HepG2 (cell line): ENCODE results near the gene APOD. TPM values are rescaled to one million over a fixed set of nuclear protein-coding genes. Genes with fewer than 3 reads are reported as not detected.

ENCODE experiments used
- ATAC-seq: fragments of 200-7000 bp; cut with Tn5 transposase; 3 replicates; pipeline ENCODE4 v1.9.1; 2020; ENCODE audit warnings: mild to moderate bottlenecking, moderate library complexity
- BruUV-seq: library from RNA; stranded (reverse); fragments of 400-500 nt; replicated peaks from 2 replicates; lab custom pipeline; 2021; lab: Mats Ljungman, UMichigan
- CTCF ChIA-PET: fragments of 300-600 bp; formaldehyde crosslinking; extraction: SDS; loops from one replicate; lab custom pipeline; 2021; ENCODE audit warnings: low total read pairs, inconsistent platforms, low intra/inter-chr PET ratio; lab: Yijun Ruan, JAX
- POLR2A ChIA-PET: fragments of 350-600 bp; sonication (Branson Sonifier 250); formaldehyde crosslinking; loops from one replicate; lab custom pipeline; 2020; ENCODE audit warnings: antibody characterized with exemption, inconsistent platforms; lab: Yijun Ruan, JAX
- DNase-seq: peaks from one replicate; pipeline ENCODE4 v3.0.0-alpha.2; 2015; ENCODE audit warnings: low spot score
- FAIRE-seq: peaks from 3 replicates; lab custom pipeline; 2011; peaks lifted over from hg19 to GRCh38; lab: Jason Lieb, UNC
- H2AFZ ChIP-seq: one replicate; pipeline ENCODE4 v1.6.1; 2011; ENCODE audit warnings: low read length, inconsistent platforms
- H3K27ac ChIP-seq: fragments of 300-600 bp; 3 replicates; pipeline ENCODE4 v1.8.0; 2011; ENCODE audit warnings: mixed run types, mild to moderate bottlenecking, mixed read lengths, low read length, inconsistent platforms; ENCODE audit not compliant: insufficient read depth; ENCODE audit errors: extremely low read length
- H3K27me3 ChIP-seq, 2 experiments: fragments of 200-600 bp in 1 of 2; 2 replicates in 1 of 2; 3 replicates in 1 of 2; pipeline versions ENCODE4 v1.6.0 to v1.8.0; 2011; ENCODE audit warnings: low read length in 2 of 2, mild to moderate bottlenecking in 2 of 2, moderate library complexity in 2 of 2, inconsistent platforms in 1 of 2; ENCODE audit not compliant: insufficient read depth in 2 of 2, control insufficient read depth in 1 of 2
- H3K36me3 ChIP-seq, 2 experiments: fragments of 200-600 bp in 1 of 2; replicated peaks in 1 of 2; 2 replicates in 1 of 2; 3 replicates in 1 of 2; pipeline versions ENCODE4 v1.5.1 to v1.8.0; 2011; ENCODE audit warnings: low read length in 2 of 2, inconsistent platforms in 1 of 2; ENCODE audit not compliant: insufficient read depth in 2 of 2, control insufficient read depth in 1 of 2
- H3K4me1 ChIP-seq: 2 replicates; pipeline ENCODE4 v1.5.1; 2012; ENCODE audit warnings: low read length, inconsistent platforms; ENCODE audit not compliant: insufficient read depth
- H3K4me2 ChIP-seq: 2 replicates; pipeline ENCODE4 v1.6.0; 2011; ENCODE audit warnings: low read depth, low read length, inconsistent platforms
- H3K4me3 ChIP-seq, 3 experiments: fragments of 200-600 bp in 1 of 3; sonication (generic), shearing (Covaris generic) in 1 of 3; replicated peaks in 1 of 3; 2 replicates each; pipeline ENCODE4 v1.5.1; 2011 to 2016; ENCODE audit warnings: low read length in 3 of 3, inconsistent platforms in 2 of 3, low read depth in 2 of 3, mild to moderate bottlenecking in 2 of 3, control low read depth in 1 of 3, mixed read lengths in 1 of 3; ENCODE audit not compliant: insufficient read depth in 1 of 3
- H3K79me2 ChIP-seq: one replicate; pipeline ENCODE4 v1.6.1; 2011; ENCODE audit warnings: low read length, inconsistent platforms; ENCODE audit not compliant: insufficient read depth
- H3K9ac ChIP-seq: 2 replicates; pipeline ENCODE4 v1.6.0; 2011; ENCODE audit warnings: mild to moderate bottlenecking, low read depth, low read length, inconsistent platforms; ENCODE audit not compliant: insufficient read depth
- H3K9me3 ChIP-seq: 2 replicates; pipeline ENCODE4 v1.5.1; 2012; ENCODE audit warnings: mild to moderate bottlenecking, low read length
- H4K20me1 ChIP-seq: 2 replicates; pipeline ENCODE4 v1.6.0; 2011; ENCODE audit warnings: inconsistent platforms, mild to moderate bottlenecking, low read length, moderate library complexity; ENCODE audit not compliant: insufficient read depth
- MIER3 ChIP-seq: IDR thresholded peaks from 2 replicates; pipeline ENCODE4 v1.6.1; 2016; ENCODE audit warnings: missing compliant biosample characterization, borderline replicate concordance
- TCF7 ChIP-seq: sonication (generic); IDR thresholded peaks from 2 replicates; pipeline ENCODE4 v1.6.1; 2016; ENCODE audit warnings: antibody characterized with exemption, low read depth
- YY1 ChIP-seq: IDR thresholded peaks from 2 replicates; pipeline ENCODE4 v1.6.1; 2011; ENCODE audit warnings: low read length, low read depth, moderate library complexity, mild to moderate bottlenecking; ENCODE audit not compliant: insufficient read depth, insufficient replicate concordance
- ZMYM3 ChIP-seq: sonication (generic); formaldehyde crosslinking; IDR thresholded peaks from 2 replicates; pipeline ENCODE4 v1.5.1; 2020; ENCODE audit warnings: mild to moderate bottlenecking, missing genetic modification reagents
- ZNF749 ChIP-seq: sonication (generic); formaldehyde crosslinking; IDR thresholded peaks from 2 replicates; pipeline ENCODE4 v1.8.0; 2022; ENCODE audit warnings: mild to moderate bottlenecking, missing genetic modification reagents, moderate library complexity, borderline replicate concordance
- WGBS: methylation state at CpG from one replicate; pipeline ENCODE4 v1.1.6; 2017; ENCODE audit warnings: low lambda C conversion rate; 5-methylcytosine and 5-hydroxymethylcytosine counted together
- in situ Hi-C: cut with HindIII; loops from 2 replicates; pipeline ENCODE4 v1.10.0; 2017; ENCODE audit warnings: low pct_unique_long_range_greater_than_20kb; ENCODE audit not compliant: extremely low pct_ligation_motif_present
- intact Hi-C: fragments of 100-400 bp; cut with micrococcal nuclease; formaldehyde crosslinking; loops from one replicate; pipeline ENCODE4 v1.10.0; 2022; ENCODE audit not compliant: unreplicated experiment
- polyA plus RNA-seq, 8 experiments: library from polyadenylated mRNA; depleted of rRNA in 3 of 8; stranded (reverse) in 7 of 8; unstranded in 1 of 8; fragments of >200 nt; fragmentation: Illumina TruSeq in 4 of 8; extraction: Trizol in 4 of 8; gene quantifications; 2 replicates each; pipeline versions ENCODE4 v1.2.1 to v1.2.3, GENCODE V29; 2011 to 2016; ENCODE audit warnings: low read depth in 4 of 8, missing spikeins in 1 of 8, mixed read lengths in 1 of 8; ENCODE audit not compliant: insufficient read depth in 1 of 8
- total RNA-seq, 5 experiments: library from RNA; depleted of rRNA; stranded (reverse); fragments of >200 nt; fragmentation: Illumina TruSeq; extraction: Trizol; gene quantifications; 2 replicates each; pipeline ENCODE4 v1.2.3, GENCODE V29; 2016; ENCODE audit warnings: low read depth in 1 of 5
- TF ChIP-seq, protein P1 (sequence below): sonication (generic); formaldehyde crosslinking; IDR thresholded peaks from 2 replicates; pipeline ENCODE4 v1.4.0; 2020; ENCODE audit warnings: missing genetic modification reagents, borderline replicate concordance
- TF ChIP-seq, protein P2 (sequence below): IDR thresholded peaks from 2 replicates; pipeline ENCODE4 v1.6.1; 2016; ENCODE audit warnings: low read depth, missing genetic modification reagents, missing compliant biosample characterization
- TF ChIP-seq, protein P3 (sequence below): sonication (generic); formaldehyde crosslinking; IDR thresholded peaks from 2 replicates; pipeline ENCODE4 v1.8.0; 2022; ENCODE audit warnings: mild to moderate bottlenecking, missing genetic modification reagents, moderate library complexity
- TF ChIP-seq, protein P4 (sequence below): fragments of 450-650 bp; IDR thresholded peaks from 2 replicates; pipeline ENCODE4 v1.6.1; 2016

Gene APOD
- total and polyA plus RNA-seq, 2 of the 13 experiments (the other 11 are each of a cell fraction or from before 2014, with no cell fraction given) = not detected

DNA sequence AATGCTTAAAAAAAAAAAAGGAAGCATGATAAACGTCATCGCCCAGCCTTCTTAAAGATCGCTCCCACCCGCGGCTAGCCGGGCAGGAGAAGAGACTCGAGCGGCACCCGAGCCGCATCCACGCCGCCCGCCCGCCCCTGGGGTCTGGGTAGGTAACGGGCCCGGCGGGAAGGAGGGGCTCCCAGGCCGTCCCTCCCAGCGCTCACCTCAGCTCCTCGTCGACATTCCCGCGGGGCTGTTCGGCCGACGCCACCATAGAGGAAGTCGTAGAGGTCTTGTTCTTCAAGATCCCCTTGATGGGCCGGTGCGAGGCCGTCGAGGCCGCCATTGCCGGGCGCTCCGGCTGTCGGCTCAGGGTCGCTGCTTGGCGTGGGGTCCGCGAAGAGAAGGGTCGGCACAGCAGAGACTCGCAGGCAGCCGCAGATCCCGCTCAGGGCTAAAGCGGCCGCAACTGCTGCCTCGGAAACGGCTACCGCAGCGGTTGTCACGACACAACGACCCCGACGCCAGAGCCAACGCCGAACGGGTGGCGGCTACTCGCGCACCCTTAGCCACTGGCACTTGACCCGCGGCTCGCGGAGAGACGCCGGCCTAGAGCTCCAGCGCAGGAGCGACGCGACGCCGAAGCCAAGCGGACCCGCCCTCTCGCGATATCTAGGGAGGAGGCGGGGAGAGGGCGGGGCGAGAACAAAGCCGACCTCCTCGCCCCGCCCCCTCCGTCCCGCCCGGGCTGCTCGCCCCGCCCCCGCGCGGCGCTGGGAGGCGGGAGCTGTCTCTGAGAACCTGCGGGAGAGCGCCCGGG lies 40.8 kb downstream of the APOD start, which contains the start of gene PPP1R2:
Gene PPP1R2, minus strand, starts transcription at position 628 of the 802 bp plus-strand sequence. Its CDS starts 300 bp downstream, at position 328.
- Histone ChIP-seq H3K4me2 (peak within 1 kb of the TSS; percentile 84), H3K9me3 (no peaks in the 10 kb centered on the region), H3K36me3 (no peaks in the 10 kb centered on the region), H3K4me1 (peaks cover 76% of the 10 kb centered on the region), H3K27ac (peak within 1 kb of the TSS; percentile 85), H2AFZ (peak within 1 kb of the TSS; percentile 80), H3K9ac (peak within 1 kb of the TSS; percentile 90), H4K20me1 (peaks cover 30% of the 10 kb centered on the region), H3K4me3 (peak within 1 kb of the TSS; percentile 78 to 91 (median 87)), H3K79me2 (peaks cover 47% of the 10 kb centered on the region), H3K27me3 (no peaks in the 10 kb centered on the region; a peak in 1 of 5 replicates)
- DNase-seq (peak; percentile 75), ATAC-seq (peak; percentile 85), FAIRE-seq (no peak)
- no TSS peak for BruUV-seq
- ChIA-PET CTCF (no interaction called here), POLR2A (interaction anchor here (0.8 to 3.1 kb wide), 14 partner anchors 8 to 928 kb away, joined by 3 to 22 read pairs (median 4); partner anchors contain the start of genes ACAP2, LSG1, TMEM44 and XXYLT1)
- WGBS = 0% methylated on average over 17 of the region's 95 CpGs
- intact Hi-C loops = loop anchor here (5.0 to 10.0 kb wide), 2 partner anchors 271 to 1418 kb away; partner anchors contain the start of gene XXYLT1
- in situ Hi-C loops = no loop called here
- TF ChIP-seq, protein P1, sequence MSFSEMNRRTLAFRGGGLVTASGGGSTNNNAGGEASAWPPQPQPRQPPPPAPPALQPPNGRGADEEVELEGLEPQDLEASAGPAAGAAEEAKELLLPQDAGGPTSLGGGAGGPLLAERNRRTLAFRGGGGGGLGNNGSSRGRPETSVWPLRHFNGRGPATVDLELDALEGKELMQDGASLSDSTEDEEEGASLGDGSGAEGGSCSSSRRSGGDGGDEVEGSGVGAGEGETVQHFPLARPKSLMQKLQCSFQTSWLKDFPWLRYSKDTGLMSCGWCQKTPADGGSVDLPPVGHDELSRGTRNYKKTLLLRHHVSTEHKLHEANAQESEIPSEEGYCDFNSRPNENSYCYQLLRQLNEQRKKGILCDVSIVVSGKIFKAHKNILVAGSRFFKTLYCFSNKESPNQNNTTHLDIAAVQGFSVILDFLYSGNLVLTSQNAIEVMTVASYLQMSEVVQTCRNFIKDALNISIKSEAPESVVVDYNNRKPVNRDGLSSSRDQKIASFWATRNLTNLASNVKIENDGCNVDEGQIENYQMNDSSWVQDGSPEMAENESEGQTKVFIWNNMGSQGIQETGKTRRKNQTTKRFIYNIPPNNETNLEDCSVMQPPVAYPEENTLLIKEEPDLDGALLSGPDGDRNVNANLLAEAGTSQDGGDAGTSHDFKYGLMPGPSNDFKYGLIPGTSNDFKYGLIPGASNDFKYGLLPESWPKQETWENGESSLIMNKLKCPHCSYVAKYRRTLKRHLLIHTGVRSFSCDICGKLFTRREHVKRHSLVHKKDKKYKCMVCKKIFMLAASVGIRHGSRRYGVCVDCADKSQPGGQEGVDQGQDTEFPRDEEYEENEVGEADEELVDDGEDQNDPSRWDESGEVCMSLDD (CRISPR knock-in tag) = no peak
- TF ChIP-seq TCF7 (no peak), ZNF749 (0 out of 2 replicates have a peak, but pooled peaks have one; percentile 21), MIER3 (CRISPR knock-in tag) (peak; percentile 59; the same call in 1 of the 2 replicates), YY1 (peak; percentile 70), ZMYM3 (CRISPR knock-in tag) (no peak)
- TF ChIP-seq, protein P2, sequence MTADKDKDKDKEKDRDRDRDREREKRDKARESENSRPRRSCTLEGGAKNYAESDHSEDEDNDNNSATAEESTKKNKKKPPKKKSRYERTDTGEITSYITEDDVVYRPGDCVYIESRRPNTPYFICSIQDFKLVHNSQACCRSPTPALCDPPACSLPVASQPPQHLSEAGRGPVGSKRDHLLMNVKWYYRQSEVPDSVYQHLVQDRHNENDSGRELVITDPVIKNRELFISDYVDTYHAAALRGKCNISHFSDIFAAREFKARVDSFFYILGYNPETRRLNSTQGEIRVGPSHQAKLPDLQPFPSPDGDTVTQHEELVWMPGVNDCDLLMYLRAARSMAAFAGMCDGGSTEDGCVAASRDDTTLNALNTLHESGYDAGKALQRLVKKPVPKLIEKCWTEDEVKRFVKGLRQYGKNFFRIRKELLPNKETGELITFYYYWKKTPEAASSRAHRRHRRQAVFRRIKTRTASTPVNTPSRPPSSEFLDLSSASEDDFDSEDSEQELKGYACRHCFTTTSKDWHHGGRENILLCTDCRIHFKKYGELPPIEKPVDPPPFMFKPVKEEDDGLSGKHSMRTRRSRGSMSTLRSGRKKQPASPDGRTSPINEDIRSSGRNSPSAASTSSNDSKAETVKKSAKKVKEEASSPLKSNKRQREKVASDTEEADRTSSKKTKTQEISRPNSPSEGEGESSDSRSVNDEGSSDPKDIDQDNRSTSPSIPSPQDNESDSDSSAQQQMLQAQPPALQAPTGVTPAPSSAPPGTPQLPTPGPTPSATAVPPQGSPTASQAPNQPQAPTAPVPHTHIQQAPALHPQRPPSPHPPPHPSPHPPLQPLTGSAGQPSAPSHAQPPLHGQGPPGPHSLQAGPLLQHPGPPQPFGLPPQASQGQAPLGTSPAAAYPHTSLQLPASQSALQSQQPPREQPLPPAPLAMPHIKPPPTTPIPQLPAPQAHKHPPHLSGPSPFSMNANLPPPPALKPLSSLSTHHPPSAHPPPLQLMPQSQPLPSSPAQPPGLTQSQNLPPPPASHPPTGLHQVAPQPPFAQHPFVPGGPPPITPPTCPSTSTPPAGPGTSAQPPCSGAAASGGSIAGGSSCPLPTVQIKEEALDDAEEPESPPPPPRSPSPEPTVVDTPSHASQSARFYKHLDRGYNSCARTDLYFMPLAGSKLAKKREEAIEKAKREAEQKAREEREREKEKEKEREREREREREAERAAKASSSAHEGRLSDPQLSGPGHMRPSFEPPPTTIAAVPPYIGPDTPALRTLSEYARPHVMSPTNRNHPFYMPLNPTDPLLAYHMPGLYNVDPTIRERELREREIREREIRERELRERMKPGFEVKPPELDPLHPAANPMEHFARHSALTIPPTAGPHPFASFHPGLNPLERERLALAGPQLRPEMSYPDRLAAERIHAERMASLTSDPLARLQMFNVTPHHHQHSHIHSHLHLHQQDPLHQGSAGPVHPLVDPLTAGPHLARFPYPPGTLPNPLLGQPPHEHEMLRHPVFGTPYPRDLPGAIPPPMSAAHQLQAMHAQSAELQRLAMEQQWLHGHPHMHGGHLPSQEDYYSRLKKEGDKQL (CRISPR knock-in tag) = no peak
- TF ChIP-seq, protein P3, sequence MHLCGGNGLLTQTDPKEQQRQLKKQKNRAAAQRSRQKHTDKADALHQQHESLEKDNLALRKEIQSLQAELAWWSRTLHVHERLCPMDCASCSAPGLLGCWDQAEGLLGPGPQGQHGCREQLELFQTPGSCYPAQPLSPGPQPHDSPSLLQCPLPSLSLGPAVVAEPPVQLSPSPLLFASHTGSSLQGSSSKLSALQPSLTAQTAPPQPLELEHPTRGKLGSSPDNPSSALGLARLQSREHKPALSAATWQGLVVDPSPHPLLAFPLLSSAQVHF = no peak; the same call in 1 of the 2 replicates
- TF ChIP-seq, protein P4, sequence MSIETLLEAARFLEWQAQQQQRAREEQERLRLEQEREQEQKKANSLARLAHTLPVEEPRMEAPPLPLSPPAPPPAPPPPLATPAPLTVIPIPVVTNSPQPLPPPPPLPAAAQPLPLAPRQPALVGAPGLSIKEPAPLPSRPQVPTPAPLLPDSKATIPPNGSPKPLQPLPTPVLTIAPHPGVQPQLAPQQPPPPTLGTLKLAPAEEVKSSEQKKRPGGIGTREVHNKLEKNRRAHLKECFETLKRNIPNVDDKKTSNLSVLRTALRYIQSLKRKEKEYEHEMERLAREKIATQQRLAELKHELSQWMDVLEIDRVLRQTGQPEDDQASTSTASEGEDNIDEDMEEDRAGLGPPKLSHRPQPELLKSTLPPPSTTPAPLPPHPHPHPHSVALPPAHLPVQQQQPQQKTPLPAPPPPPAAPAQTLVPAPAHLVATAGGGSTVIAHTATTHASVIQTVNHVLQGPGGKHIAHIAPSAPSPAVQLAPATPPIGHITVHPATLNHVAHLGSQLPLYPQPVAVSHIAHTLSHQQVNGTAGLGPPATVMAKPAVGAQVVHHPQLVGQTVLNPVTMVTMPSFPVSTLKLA = no peak
